GM18499 (cell line): ENCODE measurements around the gene LRFN5.
"Not testable (repeated sequence)": the region's sequence is repeated elsewhere in the genome, so short reads cannot be mapped to it uniquely, and the experiment has no call there.

Experiments used
- ATAC-seq: cut with Tn5 transposase; IDR thresholded peaks from one replicate; pipeline ENCODE4 v1.9.1; 2021; ENCODE audit warnings: moderate number of reproducible peaks; ENCODE audit not compliant: insufficient read depth, unreplicated experiment

Gene LRFN5

GRCh38 chr14:41872931-41873685, 266.4 kb downstream of the LRFN5 start:
- ATAC-seq = no peak

- no peak for ATAC-seq
These were observed 267.1 kb downstream of the LRFN5 start for GRCh38 chr14:41873686-41874317.

- ATAC-seq = no peak
These were observed 268.4 kb downstream of the LRFN5 start for GRCh38 chr14:41875116-41875515.

GRCh38 chr14:41878321-41878720, 271.6 kb downstream of the LRFN5 start:
- no peak for ATAC-seq

GRCh38 chr14:41891624-41892023, 284.9 kb downstream of the LRFN5 start:
- no peak for ATAC-seq

GRCh38 chr14:41899416-41899815, 292.7 kb downstream of the LRFN5 start:
- ATAC-seq = no peak

GRCh38 chr14:41900644-41901043, 294.0 kb downstream of the LRFN5 start:
- no peak for ATAC-seq

GRCh38 chr14:41901089-41901488, 294.4 kb downstream of the LRFN5 start:
- ATAC-seq = no peak

- no peak for ATAC-seq
These were observed 298.8 kb downstream of the LRFN5 start for GRCh38 chr14:41905394-41905964.

GRCh38 chr14:41911155-41911554, 304.5 kb downstream of the LRFN5 start:
- not testable (repeated sequence) for ATAC-seq

- no peak for ATAC-seq
These were observed 306.7 kb downstream of the LRFN5 start for GRCh38 chr14:41913398-41913797.

GRCh38 chr14:41915732-41916131, 309.1 kb downstream of the LRFN5 start:
- no peak for ATAC-seq

GRCh38 chr14:41916313-41916712, 309.6 kb downstream of the LRFN5 start:
- no peak for ATAC-seq

GRCh38 chr14:41925409-41925808, 318.7 kb downstream of the LRFN5 start:
- ATAC-seq = no peak

- ATAC-seq = no peak
These were observed 343.9 kb downstream of the LRFN5 start for GRCh38 chr14:41950428-41951151.
